Transverse colon (tissue), 4 donors: ENCODE results near the gene KLHDC8A. TPM values are rescaled to one million over a fixed set of nuclear protein-coding genes. Genes with fewer than 3 reads are reported as not detected.

ENCODE experiments used
- DNase-seq: peaks from one replicate; pipeline ENCODE4 v3.0.0-alpha.2; 2019
- H3K27ac ChIP-seq, 4 donors: fragments of 200-600 bp; sonication (generic); 2 replicates each; pipeline ENCODE4 v1.5.1; 2016 to 2018; ENCODE audit warnings: inconsistent platforms in 4 of 4
- H3K27me3 ChIP-seq: fragments of 200-600 bp; sonication (generic); 2 replicates; pipeline ENCODE4 v1.5.1; 2017; ENCODE audit warnings: inconsistent platforms
- H3K36me3 ChIP-seq, 4 donors: fragments of 200-600 bp; sonication (generic); 2 replicates each; pipeline ENCODE4 v1.5.1; 2017 to 2019; ENCODE audit warnings: inconsistent platforms in 4 of 4
- H3K4me1 ChIP-seq, 4 donors: fragments of 200-600 bp; sonication (generic); 2 replicates each; pipeline ENCODE4 v1.5.1; 2017 to 2020; ENCODE audit warnings: inconsistent platforms in 4 of 4
- H3K4me3 ChIP-seq, 4 donors: fragments of 200-600 bp; sonication (generic); 1 replicate in 1 of 4; 2 replicates in 3 of 4; pipeline versions ENCODE4 v1.5.1 to v1.6.1; 2017 to 2019; ENCODE audit warnings: inconsistent platforms in 4 of 4
- H3K9me3 ChIP-seq, 2 donors: fragments of 200-600 bp; sonication (generic); 2 replicates each; pipeline ENCODE4 v1.5.1; 2017 to 2019; ENCODE audit warnings: inconsistent platforms in 2 of 2
- EP300 ChIP-seq: sonication (generic); formaldehyde crosslinking; IDR thresholded peaks from one replicate; pipeline ENCODE4 v1.6.1; 2017; ENCODE audit warnings: antibody characterized with exemption, low read depth
- POLR2A ChIP-seq: fragments of 450-650 bp; IDR thresholded peaks from one replicate; pipeline ENCODE4 v1.6.1; 2016; ENCODE audit warnings: antibody characterized with exemption, mild to moderate bottlenecking, moderate library complexity
- POLR2AphosphoS5 ChIP-seq, 3 donors: sonication (generic); formaldehyde crosslinking; IDR thresholded peaks; one replicate each; pipeline ENCODE4 v1.6.1; 2016; ENCODE audit warnings: antibody characterized with exemption in 3 of 3
- WGBS, 2 donors: methylation state at CpG; one replicate each; pipeline ENCODE4 v1.1.5; 2018; ENCODE audit warnings: low coverage in 1 of 2; 5-methylcytosine and 5-hydroxymethylcytosine counted together
- in situ Hi-C, 4 donors: fragments of 200-750 bp; cut with MboI; loops; one replicate each; pipeline versions ENCODE4 v1.15.0 to v1.15.1; 2017; ENCODE audit warnings: low sequenced_read_pairs in 3 of 4, low pct_ligation_motif_present in 1 of 4, low pct_unique_long_range_greater_than_20kb in 1 of 4
- intact Hi-C: fragments of 100-400 bp; cut with DNase I; formaldehyde crosslinking; loops from one replicate; pipeline ENCODE4 v1.15.1; 2023; ENCODE audit warnings: low total_unique reads
- total RNA-seq, 4 donors: library from RNA; depleted of rRNA; stranded (reverse); fragments of >200 nt; gene quantifications; one replicate each; pipeline ENCODE4 v1.1.0, GENCODE V29; 2016
- TF ChIP-seq, protein P1 (sequence below), 5 experiments: fragments of 200-600 bp in 3 of 5; fragments of 450-650 bp in 2 of 5; sonication (generic) in 3 of 5; IDR thresholded peaks; 1 replicate in 2 of 5; 2 replicates in 3 of 5; pipeline ENCODE4 v1.5.1; 2016 to 2017; ENCODE audit warnings: antibody characterized with exemption in 5 of 5, inconsistent platforms in 3 of 5, mild to moderate bottlenecking in 2 of 5, moderate library complexity in 1 of 5

KLHDC8A gene
- total RNA-seq, 4 donors from 2014 or later: 0.32 to 0.41 TPM; not detected in 2

DNA sequence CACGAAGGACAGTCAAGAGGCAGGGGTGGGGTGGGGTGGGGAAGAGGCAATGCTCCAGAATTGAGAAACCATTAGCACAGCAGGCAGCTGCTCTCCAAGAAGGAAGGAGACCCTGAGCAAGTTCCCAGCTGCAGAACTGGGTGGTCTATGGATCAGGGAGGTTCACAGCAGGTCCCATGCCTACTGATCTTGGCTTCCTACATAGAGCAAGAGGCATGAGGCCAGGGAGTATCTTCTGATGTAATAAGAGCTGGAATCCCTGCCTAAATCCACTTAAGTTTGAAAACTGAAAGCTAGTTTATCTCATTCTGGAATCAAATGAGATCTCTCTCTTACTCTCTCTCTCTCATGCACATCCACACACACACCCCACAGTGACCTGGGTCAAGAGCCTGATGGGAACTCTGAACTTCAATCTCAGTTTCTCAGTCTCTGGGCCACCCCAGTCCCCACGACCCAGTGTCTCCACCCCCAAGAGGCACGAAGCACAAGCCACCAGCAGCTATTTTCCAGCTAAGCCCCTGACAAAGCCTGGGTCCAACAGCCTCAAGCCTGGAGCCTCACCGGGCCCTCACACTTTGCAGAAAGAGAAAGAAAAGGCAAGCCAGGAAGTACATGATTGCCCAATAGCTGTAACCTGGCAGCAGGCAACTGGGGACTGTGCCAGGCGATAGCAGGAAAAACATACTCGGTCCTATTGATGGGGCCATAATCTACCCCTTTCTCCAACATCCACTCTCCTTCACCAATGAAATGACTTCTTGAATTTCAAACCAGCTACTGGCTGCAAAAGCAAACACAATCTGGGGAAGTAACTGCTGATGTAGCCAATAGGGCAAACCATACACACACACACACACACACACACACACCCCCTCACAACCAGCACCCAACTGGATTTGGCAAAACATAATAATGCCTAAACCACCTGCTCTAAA lies 37.4 kb downstream of the KLHDC8A start:
- no peaks in the 10 kb centered on the region for H3K9me3 ChIP-seq
- in situ Hi-C loops: loop anchor here in 2 of 4 donors (5.0 to 10.0 kb wide), 2 partner anchors 42 to 45 kb away; no protein-coding TSS in a partner anchor

DNA sequence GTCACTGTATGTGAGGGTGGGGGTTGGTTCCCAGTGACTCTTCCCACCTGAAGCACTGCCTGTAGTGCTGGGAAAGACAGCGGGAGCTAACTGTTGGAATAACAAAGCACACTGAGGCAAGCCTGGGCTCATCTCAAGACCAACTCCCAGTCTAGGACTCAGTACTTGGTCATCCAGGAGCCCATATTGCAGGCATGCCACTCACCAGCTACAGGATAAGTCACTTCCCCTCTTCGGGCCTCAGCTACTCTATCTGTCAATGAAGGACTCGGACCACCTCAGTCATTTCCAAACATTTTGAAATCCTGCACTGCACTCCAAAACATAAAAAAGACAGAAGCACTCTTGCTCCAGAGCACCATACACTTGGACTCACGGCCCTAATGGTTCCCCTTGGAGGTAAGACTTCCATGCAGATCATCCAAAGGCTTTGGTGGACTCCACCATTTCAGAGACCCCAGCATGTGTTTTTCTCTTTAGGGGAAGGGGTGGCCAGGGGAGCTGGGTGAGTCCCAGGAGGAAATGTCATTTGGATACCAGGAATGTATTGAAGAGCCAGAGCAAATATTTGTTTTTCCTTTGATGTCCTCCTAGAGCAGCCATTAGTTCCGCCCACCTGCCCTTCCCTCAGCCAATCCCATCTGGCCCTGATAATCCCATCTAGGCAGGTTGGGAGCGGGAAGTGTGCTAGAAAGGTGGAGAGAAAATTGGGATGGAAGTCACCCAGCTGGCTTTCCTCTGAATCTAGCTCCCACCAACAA lies 38.3 kb downstream of the KLHDC8A start:
- Histone ChIP-seq H3K27ac (peak overlapping the region; percentile 84 to 93 (median 90)), H3K4me3 (peak overlapping the region in 3 of 4 donors; percentile 8 to 43 (median 24)), H3K27me3 (no peaks in the 10 kb centered on the region), H3K9me3 (no peaks in the 10 kb centered on the region), H3K36me3 (no peaks in the 10 kb centered on the region), H3K4me1 (peaks cover 46 to 75% (median 60%) of the 10 kb centered on the region in 4 donors)
- intact Hi-C loops (no loop called here), in situ Hi-C loops (no loop called here)
- 53 to 75% methylated on average over 2 to 6 of the region's 6 CpGs for WGBS, 2 donors
- peak; percentile 54 for DNase-seq
- TF ChIP-seq POLR2AphosphoS5 (IDR thresholded peaks at IDR 0.05): peak in 1 of 3 donors; percentile 5
- no peak for TF ChIP-seq POLR2A
- no peak for TF ChIP-seq EP300
- TF ChIP-seq, protein P1, sequence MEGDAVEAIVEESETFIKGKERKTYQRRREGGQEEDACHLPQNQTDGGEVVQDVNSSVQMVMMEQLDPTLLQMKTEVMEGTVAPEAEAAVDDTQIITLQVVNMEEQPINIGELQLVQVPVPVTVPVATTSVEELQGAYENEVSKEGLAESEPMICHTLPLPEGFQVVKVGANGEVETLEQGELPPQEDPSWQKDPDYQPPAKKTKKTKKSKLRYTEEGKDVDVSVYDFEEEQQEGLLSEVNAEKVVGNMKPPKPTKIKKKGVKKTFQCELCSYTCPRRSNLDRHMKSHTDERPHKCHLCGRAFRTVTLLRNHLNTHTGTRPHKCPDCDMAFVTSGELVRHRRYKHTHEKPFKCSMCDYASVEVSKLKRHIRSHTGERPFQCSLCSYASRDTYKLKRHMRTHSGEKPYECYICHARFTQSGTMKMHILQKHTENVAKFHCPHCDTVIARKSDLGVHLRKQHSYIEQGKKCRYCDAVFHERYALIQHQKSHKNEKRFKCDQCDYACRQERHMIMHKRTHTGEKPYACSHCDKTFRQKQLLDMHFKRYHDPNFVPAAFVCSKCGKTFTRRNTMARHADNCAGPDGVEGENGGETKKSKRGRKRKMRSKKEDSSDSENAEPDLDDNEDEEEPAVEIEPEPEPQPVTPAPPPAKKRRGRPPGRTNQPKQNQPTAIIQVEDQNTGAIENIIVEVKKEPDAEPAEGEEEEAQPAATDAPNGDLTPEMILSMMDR (IDR thresholded peaks at IDR 0.05): no peak

More for the DNA sequence above, 37.4 kb downstream of the KLHDC8A start:
- Histone ChIP-seq H3K4me1 (peaks cover 38 to 65% (median 52%) of the 10 kb centered on the region in 4 donors), H3K27me3 (no peaks in the 10 kb centered on the region), H3K36me3 (no peaks in the 10 kb centered on the region), H3K4me3 (peak overlapping the region in 3 of 4 donors; percentile 8 to 69 (median 24)), H3K27ac (peak overlapping the region; percentile 84 to 93 (median 90))
- intact Hi-C loops: no loop called here
- WGBS, 2 donors: 14 to 52% methylated on average over 2 to 6 of the region's 6 CpGs
- TF ChIP-seq POLR2AphosphoS5 (IDR thresholded peaks at IDR 0.05) (peak in 1 of 3 donors; percentile 67), POLR2A (no peak)
- TF ChIP-seq, protein P1 (IDR thresholded peaks at IDR 0.05): no peak
- DNase-seq: peak; percentile 87

DNA sequence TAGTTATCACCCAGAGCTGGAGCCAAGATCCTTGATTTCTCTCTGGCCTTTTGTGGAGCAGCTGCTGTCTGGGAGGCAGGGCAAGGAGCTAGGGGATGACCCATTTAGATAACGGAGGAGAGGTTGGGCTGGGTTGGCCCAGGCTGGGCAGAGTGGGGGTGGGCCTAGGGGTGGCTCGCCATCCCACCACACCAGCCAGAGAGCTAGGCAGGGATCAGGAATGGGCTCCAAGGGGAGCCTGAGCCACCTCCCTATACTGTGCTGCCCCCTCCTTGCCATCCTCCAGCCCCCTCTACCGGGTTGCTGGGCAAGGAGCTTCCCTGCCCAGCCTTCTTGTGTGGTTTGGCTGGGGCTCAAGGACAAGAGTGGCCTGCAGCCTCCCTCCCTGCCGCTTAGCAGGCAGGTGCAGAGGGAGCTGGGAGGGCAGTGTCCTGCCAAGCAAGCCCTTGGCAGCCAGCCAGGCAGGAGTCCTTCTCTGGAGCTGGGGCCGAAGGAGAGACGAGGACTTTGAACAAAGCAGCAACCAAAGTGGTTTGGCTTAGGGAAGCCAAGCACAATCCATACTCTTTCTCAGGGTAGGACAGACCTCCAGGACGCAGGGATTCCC lies 39.3 kb downstream of the KLHDC8A start:
- TF ChIP-seq EP300 (no peak), POLR2A (peak; percentile 33), POLR2AphosphoS5 (IDR thresholded peaks at IDR 0.05) (peak in 2 of 3 donors; percentile 78 to 86)
- TF ChIP-seq, protein P1 (IDR thresholded peaks at IDR 0.05): no peak
- Histone ChIP-seq H3K27ac (peak overlapping the region; percentile 84 to 93 (median 90)), H3K36me3 (no peaks in the 10 kb centered on the region), H3K4me3 (peak overlapping the region in 2 of 4 donors; percentile 17 to 43), H3K27me3 (no peaks in the 10 kb centered on the region), H3K4me1 (peaks cover 48 to 85% (median 65%) of the 10 kb centered on the region in 4 donors), H3K9me3 (no peaks in the 10 kb centered on the region)
- in situ Hi-C loops: no loop called here
- WGBS, 2 donors: 17% methylated on average over 5 of the region's 7 CpGs; no CpG with 5 or more reads in 1 of the 2 donors
- DNase-seq: peak; percentile 93
- intact Hi-C loops: no loop called here
